Hepatocyte (in vitro differentiated cells): ENCODE data around the gene KIAA0319L.

Experiments used
- CTCF ChIP-seq: fragments of 200-600 bp; sonication (generic); IDR thresholded peaks from 2 replicates; pipeline ENCODE4 v1.5.1; 2016; ENCODE audit warnings: antibody characterized with exemption, mild to moderate bottlenecking; ENCODE audit not compliant: poor library complexity
- EZH2 ChIP-seq: fragments of 200-600 bp; sonication (generic); IDR thresholded peaks from 2 replicates; pipeline ENCODE4 v1.6.1; 2016; ENCODE audit warnings: antibody characterized with exemption, mild to moderate bottlenecking, borderline replicate concordance
- EZH2phosphoT487 ChIP-seq: fragments of 200-600 bp; sonication (generic); IDR thresholded peaks from one replicate; pipeline ENCODE4 v1.6.1; 2018; ENCODE audit warnings: antibody characterized with exemption, mild to moderate bottlenecking, low read depth, moderate library complexity; ENCODE audit not compliant: unreplicated experiment, severe bottlenecking

- TF ChIP-seq CTCF (no peak), EZH2 (no peak), EZH2phosphoT487 (no peak)
These were observed 158.5 kb downstream of the KIAA0319L start for GRCh38 chr1:35398739-35399138.
